ENCODE measurements around the gene KRT25.

The KRT25 gene

GRCh38 chr17:40755231-40755630, at the start of gene KRT25:
KRT25 (minus strand) TSS chr17:40755331; CDS start chr17:40755271, 60 bp downstream.
- no peak for DNase-seq (ENCODE audit: low spot score)
- TF ChIP-seq, protein P1, sequence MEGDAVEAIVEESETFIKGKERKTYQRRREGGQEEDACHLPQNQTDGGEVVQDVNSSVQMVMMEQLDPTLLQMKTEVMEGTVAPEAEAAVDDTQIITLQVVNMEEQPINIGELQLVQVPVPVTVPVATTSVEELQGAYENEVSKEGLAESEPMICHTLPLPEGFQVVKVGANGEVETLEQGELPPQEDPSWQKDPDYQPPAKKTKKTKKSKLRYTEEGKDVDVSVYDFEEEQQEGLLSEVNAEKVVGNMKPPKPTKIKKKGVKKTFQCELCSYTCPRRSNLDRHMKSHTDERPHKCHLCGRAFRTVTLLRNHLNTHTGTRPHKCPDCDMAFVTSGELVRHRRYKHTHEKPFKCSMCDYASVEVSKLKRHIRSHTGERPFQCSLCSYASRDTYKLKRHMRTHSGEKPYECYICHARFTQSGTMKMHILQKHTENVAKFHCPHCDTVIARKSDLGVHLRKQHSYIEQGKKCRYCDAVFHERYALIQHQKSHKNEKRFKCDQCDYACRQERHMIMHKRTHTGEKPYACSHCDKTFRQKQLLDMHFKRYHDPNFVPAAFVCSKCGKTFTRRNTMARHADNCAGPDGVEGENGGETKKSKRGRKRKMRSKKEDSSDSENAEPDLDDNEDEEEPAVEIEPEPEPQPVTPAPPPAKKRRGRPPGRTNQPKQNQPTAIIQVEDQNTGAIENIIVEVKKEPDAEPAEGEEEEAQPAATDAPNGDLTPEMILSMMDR (IDR thresholded peaks at IDR 0.05; ENCODE audit: borderline replicate concordance, control extremely low read depth, extremely low read depth, insufficient read depth, missing control alignments) = no peak
- in situ Hi-C loops (cut with MboI; ENCODE audit: low sequenced_read_pairs, unreplicated experiment) = no loop called here

DNA sequence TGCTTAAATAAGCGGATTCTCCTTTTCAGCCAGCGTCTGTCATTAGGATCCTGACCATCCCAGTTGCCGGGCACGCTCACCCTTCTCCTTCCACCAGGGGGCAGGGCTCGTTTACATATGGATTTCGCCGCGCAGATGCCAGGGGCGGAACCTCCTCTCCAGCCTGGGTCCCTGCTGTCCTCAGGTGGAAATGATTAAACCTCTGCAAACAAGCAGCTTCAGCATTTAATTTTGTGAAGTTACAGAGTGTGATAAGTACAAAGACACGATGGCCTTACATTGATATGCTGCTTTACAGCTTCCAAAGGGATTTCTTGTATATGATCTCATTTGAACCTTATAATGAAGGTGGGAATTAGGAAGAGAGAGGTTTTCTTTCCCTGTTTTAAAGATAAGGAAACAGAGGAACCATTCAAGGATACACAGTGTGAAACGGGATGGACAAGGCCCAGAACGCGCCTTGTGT, 48.5 kb upstream of the KRT25 start:
- in situ Hi-C loops (cut with MboI; ENCODE audit: low sequenced_read_pairs, unreplicated experiment) = no loop called here
- DNase-seq (ENCODE audit: low spot score) = peak; percentile 70

GRCh38 chr17:40801157-40801556, 46.0 kb upstream of the KRT25 start:
- TF ChIP-seq, protein P1 (IDR thresholded peaks at IDR 0.05; ENCODE audit: borderline replicate concordance, control extremely low read depth, extremely low read depth, insufficient read depth, missing control alignments) = no peak
- DNase-seq (ENCODE audit: low spot score) = no peak
- in situ Hi-C loops (cut with MboI; ENCODE audit: low sequenced_read_pairs, unreplicated experiment) = no loop called here

More for the DNA sequence above, 48.5 kb upstream of the KRT25 start:
- TF ChIP-seq, protein P1 (IDR thresholded peaks at IDR 0.05; ENCODE audit: borderline replicate concordance, control extremely low read depth, extremely low read depth, insufficient read depth, missing control alignments) = peak; percentile 87

- no peak for DNase-seq (ENCODE audit: low spot score)
- in situ Hi-C loops (cut with MboI; ENCODE audit: low sequenced_read_pairs, unreplicated experiment) = no loop called here
- TF ChIP-seq, protein P1 (IDR thresholded peaks at IDR 0.05; ENCODE audit: borderline replicate concordance, control extremely low read depth, extremely low read depth, insufficient read depth, missing control alignments) = no peak
Observed at GRCh38 chr17:40800381-40800780, 45.2 kb upstream of the KRT25 start.

DNA sequence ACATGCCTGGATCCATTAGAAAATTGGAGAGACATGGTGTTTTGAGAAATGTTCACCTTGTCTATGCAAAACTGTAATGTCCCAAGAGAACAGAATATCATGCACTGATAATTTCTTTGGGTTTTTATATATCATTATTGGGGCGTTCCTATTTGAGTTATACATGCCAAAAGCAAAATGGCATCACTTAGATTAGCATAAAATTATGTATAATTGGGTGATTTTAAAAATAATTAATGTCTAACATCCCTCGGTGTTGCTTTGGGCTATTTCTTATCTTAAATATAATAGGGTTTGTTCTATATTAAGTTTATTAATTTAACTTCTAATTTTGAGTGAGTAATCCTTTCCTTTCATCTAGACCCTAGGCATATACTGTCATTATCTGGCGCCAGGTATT, 44.7 kb upstream of the KRT25 start, which contains the start of gene KRT28:
KRT28 (minus strand) TSS at position 101 of the 400 bp plus-strand sequence; CDS start at position 35, 66 bp downstream.
- TF ChIP-seq, protein P1 (IDR thresholded peaks at IDR 0.05; ENCODE audit: borderline replicate concordance, control extremely low read depth, extremely low read depth, insufficient read depth, missing control alignments) = no peak
- DNase-seq (ENCODE audit: low spot score) = no peak
- in situ Hi-C loops (cut with MboI; ENCODE audit: low sequenced_read_pairs, unreplicated experiment) = loop anchor here (10.0 kb wide), 1 partner anchor 175 kb away; no protein-coding TSS in a partner anchor

GRCh38 chr17:40796846-40797245, 41.7 kb upstream of the KRT25 start:
- DNase-seq (ENCODE audit: low spot score) = no peak
- TF ChIP-seq, protein P1 (IDR thresholded peaks at IDR 0.05; ENCODE audit: borderline replicate concordance, control extremely low read depth, extremely low read depth, insufficient read depth, missing control alignments) = no peak
- in situ Hi-C loops (cut with MboI; ENCODE audit: low sequenced_read_pairs, unreplicated experiment) = loop anchor here (10.0 kb wide), 1 partner anchor 172 kb away; no protein-coding TSS in a partner anchor
